ENCODE measurements around the gene LRP3.
"Not testable (repeated sequence)": the region's sequence is repeated elsewhere in the genome, so short reads cannot be mapped to it uniquely, and the experiment has no call there.

LRP3 gene

GRCh38 chr19:33166037-33166436 is 28.1 kb upstream of the LRP3 start:
- Mint-ChIP-seq H3K36me3 (peaks cover 22% of the 10 kb centered on the region), H3K9me3 (peaks cover 12% of the 10 kb centered on the region)
- DNase-seq (ENCODE audit: low spot score in 2 of 2); ATAC-seq (ENCODE audit: low read depth); H3K4me1 Mint-ChIP-seq; H3K27me3 Mint-ChIP-seq; H3K27ac Mint-ChIP-seq; H3K4me3 Mint-ChIP-seq: not testable (repeated sequence)

- H3K9me3 Mint-ChIP-seq: peaks cover 12% of the 10 kb centered on the region
- H3K4me3 Mint-ChIP-seq: no peak overlapping the region
- DNase-seq (ENCODE audit: low spot score in 2 of 2) (no peak), ATAC-seq (ENCODE audit: low read depth) (no peak)
- peaks cover 23% of the 10 kb centered on the region for H3K36me3 Mint-ChIP-seq
- H3K4me1 Mint-ChIP-seq: peaks cover 7% of the 10 kb centered on the region
- no peak overlapping the region for H3K27ac Mint-ChIP-seq
- no peaks in the 10 kb centered on the region for H3K27me3 Mint-ChIP-seq
Observed at GRCh38 chr19:33167438-33167837, 26.7 kb upstream of the LRP3 start.

DNA sequence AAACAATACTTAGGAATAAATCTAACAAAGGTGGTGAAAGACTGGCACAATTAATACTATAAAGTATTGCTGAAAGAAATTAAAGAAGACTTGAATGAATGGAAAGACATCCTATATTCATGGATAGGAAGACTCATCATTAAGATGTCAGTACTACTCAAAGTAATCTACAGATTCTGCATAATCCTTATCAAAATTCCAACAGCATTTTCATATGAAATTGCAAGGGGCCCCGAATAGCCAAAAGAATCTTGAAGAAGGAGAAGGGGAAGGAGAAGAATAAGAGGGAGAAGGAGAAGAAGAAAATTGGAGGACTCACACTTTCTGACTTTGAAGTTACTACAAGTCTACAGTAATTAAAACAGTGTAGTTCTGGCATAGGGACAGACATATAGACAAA is 25.6 kb upstream of the LRP3 start:
- Mint-ChIP-seq H3K36me3 (peaks cover 25% of the 10 kb centered on the region), H3K27me3 (no peaks in the 10 kb centered on the region), H3K27ac (no peak overlapping the region), H3K4me3 (no peak overlapping the region), H3K9me3 (peaks cover 12% of the 10 kb centered on the region), H3K4me1 (peaks cover 10% of the 10 kb centered on the region)
- ATAC-seq (ENCODE audit: low read depth) (no peak), DNase-seq (ENCODE audit: low spot score in 2 of 2) (no peak)

- Mint-ChIP-seq H3K9me3 (peaks cover 12% of the 10 kb centered on the region), H3K4me1 (peaks cover 14% of the 10 kb centered on the region), H3K36me3 (peaks cover 18% of the 10 kb centered on the region), H3K27me3 (no peaks in the 10 kb centered on the region), H3K27ac (no peak overlapping the region), H3K4me3 (no peak overlapping the region)
- DNase-seq (ENCODE audit: low spot score in 2 of 2) (no peak), ATAC-seq (ENCODE audit: low read depth) (no peak)
Observed at GRCh38 chr19:33171222-33171795, 22.8 kb upstream of the LRP3 start.

- no peaks in the 10 kb centered on the region for H3K27me3 Mint-ChIP-seq
Observed at GRCh38 chr19:33171916-33172359, 22.2 kb upstream of the LRP3 start.

GRCh38 chr19:33174186-33174585 is 19.9 kb upstream of the LRP3 start:
- ATAC-seq (ENCODE audit: low read depth): no peak
- no peaks in the 10 kb centered on the region for H3K27me3 Mint-ChIP-seq
- H3K4me3 Mint-ChIP-seq: no peak overlapping the region
- H3K27ac Mint-ChIP-seq: no peak overlapping the region
- H3K4me1 Mint-ChIP-seq: peaks cover 24% of the 10 kb centered on the region
- peaks cover 5% of the 10 kb centered on the region for H3K36me3 Mint-ChIP-seq
- DNase-seq (ENCODE audit: low spot score in 2 of 2): no peak
- peaks cover 1% of the 10 kb centered on the region for H3K9me3 Mint-ChIP-seq

More at GRCh38 chr19:33171916-33172359, 22.2 kb upstream of the LRP3 start:
- H3K9me3 Mint-ChIP-seq: peaks cover 12% of the 10 kb centered on the region
- no peak overlapping the region for H3K4me3 Mint-ChIP-seq
- peaks cover 17% of the 10 kb centered on the region for H3K4me1 Mint-ChIP-seq
- DNase-seq (ENCODE audit: low spot score in 2 of 2) (no peak), ATAC-seq (ENCODE audit: low read depth) (no peak)
- H3K36me3 Mint-ChIP-seq: peaks cover 18% of the 10 kb centered on the region
- H3K27ac Mint-ChIP-seq: peak overlapping the region; percentile 15

- peak overlapping the region; percentile 94 for H3K4me3 Mint-ChIP-seq
- H3K36me3 Mint-ChIP-seq: peaks cover 2% of the 10 kb centered on the region
- ATAC-seq (ENCODE audit: low read depth): no peak
- peaks cover 22% of the 10 kb centered on the region for H3K4me1 Mint-ChIP-seq
- peak overlapping the region; percentile 100 for H3K27ac Mint-ChIP-seq
- DNase-seq (ENCODE audit: low spot score in 2 of 2): no peak
- H3K9me3 Mint-ChIP-seq: peaks cover 1% of the 10 kb centered on the region
- no peaks in the 10 kb centered on the region for H3K27me3 Mint-ChIP-seq
Observed at GRCh38 chr19:33175156-33175782, 18.9 kb upstream of the LRP3 start.

DNA sequence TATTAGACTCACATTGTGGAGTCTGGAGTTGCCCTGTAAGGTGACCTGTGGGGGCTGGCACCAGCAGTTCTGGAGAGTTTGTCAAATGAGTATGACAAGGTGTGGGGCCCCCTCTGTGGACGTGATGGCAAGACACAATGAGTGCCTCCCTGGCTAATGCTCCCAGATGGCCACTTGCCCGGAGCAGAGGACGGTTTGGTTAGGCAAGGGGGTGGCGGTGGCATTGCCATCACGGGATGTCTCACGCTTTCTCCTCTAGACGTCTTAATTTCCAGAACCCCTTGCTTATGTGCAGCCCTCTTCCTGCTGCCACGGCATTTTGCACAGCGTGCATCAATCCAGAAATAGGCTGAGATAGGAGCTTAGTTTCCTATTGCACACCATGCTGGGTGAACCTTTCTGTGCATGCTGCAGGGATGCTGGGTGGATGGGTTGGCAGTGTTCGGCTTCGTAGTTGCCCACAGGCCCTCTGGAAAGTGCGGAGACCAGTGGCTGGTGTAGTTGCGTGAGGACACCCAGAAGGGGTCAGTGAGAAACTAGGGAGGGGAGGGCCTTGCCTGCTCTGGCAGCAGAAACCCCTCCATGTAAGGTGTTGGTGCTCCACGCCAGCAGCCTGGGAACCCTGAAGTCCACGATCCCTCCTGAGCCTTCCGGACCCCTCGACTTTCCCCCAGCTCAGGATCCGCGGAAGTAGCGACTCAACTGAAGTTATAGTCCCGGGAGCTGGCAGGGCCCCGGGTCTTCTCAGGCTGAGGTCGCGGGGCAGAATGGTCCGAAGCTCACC is 18.1 kb upstream of the LRP3 start:
- DNase-seq (ENCODE audit: low spot score in 2 of 2) (no peak), ATAC-seq (ENCODE audit: low read depth) (no peak)
- Mint-ChIP-seq H3K9me3 (peaks cover 1% of the 10 kb centered on the region), H3K4me1 (peaks cover 22% of the 10 kb centered on the region), H3K27ac (peak overlapping the region; percentile 100), H3K36me3 (peaks cover 2% of the 10 kb centered on the region), H3K4me3 (peak overlapping the region; percentile 94), H3K27me3 (no peaks in the 10 kb centered on the region)

DNA sequence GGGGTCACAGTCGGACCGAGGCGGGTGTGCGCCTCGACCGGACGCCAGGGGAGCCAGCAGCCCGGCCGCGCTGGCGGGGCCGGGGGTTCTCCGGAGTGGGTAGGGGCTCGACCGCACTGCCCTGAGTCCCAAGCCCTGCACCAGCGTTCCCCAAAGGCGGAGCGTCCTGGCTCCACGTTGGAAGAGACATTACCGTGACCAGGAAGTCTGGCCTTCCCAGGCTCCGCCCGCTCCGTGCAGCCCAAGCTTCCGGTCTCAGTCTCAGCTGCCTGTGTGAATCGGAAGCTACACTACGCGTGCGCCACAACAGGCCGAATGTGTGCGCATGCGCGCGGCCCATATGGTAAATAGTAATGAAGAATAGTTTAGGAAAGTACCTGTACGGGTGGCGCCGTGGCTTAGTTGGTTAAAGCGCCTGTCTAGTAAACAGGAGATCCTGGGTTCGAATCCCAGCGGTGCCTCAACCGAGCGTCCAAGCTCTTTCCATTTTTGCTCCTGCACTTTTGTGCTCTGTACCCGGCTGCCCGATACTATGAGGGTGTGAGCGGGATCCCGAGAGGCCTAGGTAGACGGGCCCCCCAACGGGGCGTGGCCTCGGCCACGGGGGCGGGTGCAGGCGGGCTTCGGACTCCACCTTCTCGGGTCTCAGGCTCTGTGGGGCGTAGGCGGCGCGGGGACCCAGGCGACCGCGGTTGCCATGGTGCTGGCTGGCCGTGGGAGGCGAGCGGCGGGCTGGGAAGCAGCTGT is 17.3 kb upstream of the LRP3 start:
- Mint-ChIP-seq H3K4me3 (peak overlapping the region; percentile 94), H3K27ac (peak overlapping the region; percentile 100), H3K36me3 (peaks cover 2% of the 10 kb centered on the region), H3K9me3 (peaks cover 1% of the 10 kb centered on the region), H3K4me1 (peaks cover 22% of the 10 kb centered on the region), H3K27me3 (no peaks in the 10 kb centered on the region)
- ATAC-seq (ENCODE audit: low read depth) (peak; percentile 71), DNase-seq (ENCODE audit: low spot score in 2 of 2) (peak; percentile 82 to 100)

GRCh38 chr19:33177417-33177979 is 16.6 kb upstream of the LRP3 start:
- H3K27me3 Mint-ChIP-seq: no peaks in the 10 kb centered on the region

DNA sequence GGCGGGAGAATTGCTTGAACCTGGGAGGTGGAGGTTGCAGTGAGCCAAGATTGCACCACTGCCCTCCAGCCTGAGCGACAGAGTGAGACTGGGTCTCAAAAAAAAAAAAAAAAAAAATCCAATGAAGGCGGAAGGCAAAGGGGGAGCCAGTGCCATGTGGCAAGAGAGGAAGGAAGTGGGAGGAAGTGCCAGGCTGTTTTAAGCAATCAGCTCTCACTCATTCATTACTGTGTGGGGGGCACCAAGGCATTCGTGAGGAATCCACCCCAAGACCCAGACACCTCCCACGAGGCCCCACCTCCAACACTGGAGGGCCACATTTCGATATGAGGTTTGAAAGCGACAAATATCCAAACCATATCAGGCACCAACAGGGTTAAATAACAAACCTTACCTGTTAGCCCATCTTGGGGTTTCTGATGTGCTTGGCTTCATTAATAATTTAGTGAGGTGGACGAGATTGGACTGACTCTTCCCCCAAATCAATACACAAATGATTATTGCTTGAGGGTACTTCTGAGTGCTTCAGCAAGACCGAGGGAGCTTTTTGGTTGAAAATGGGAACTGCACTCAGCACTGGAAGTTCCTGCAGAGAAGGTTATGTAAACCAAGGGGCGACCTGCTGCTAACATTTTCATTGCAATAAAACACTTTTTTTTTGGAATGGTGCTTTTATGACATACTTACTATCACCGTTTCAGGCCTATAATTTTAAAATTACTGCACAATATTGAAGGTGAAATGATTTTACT is 7.5 kb upstream of the LRP3 start:
- no peak overlapping the region for H3K4me3 Mint-ChIP-seq
- peaks cover 3% of the 10 kb centered on the region for H3K4me1 Mint-ChIP-seq
- no peaks in the 10 kb centered on the region for H3K9me3 Mint-ChIP-seq
- ATAC-seq (ENCODE audit: low read depth) (no peak), DNase-seq (ENCODE audit: low spot score in 2 of 2) (no peak)
- peaks cover 12% of the 10 kb centered on the region for H3K27me3 Mint-ChIP-seq
- no peaks in the 10 kb centered on the region for H3K36me3 Mint-ChIP-seq
- H3K27ac Mint-ChIP-seq: no peak overlapping the region

More at GRCh38 chr19:33177417-33177979, 16.6 kb upstream of the LRP3 start:
- no peak for DNase-seq (ENCODE audit: low spot score in 2 of 2)
- Mint-ChIP-seq H3K9me3 (peaks cover 1% of the 10 kb centered on the region), H3K36me3 (peaks cover 1% of the 10 kb centered on the region), H3K27ac (peak overlapping the region; percentile 100), H3K4me3 (peak overlapping the region; percentile 94), H3K4me1 (peaks cover 21% of the 10 kb centered on the region)
- peak; percentile 63 for ATAC-seq (ENCODE audit: low read depth)

GRCh38 chr19:33187183-33187540 is 7.0 kb upstream of the LRP3 start:
- Mint-ChIP-seq H3K4me1 (peaks cover 3% of the 10 kb centered on the region), H3K27me3 (peaks cover 17% of the 10 kb centered on the region)
- no peak for DNase-seq (ENCODE audit: low spot score in 2 of 2)

DNA sequence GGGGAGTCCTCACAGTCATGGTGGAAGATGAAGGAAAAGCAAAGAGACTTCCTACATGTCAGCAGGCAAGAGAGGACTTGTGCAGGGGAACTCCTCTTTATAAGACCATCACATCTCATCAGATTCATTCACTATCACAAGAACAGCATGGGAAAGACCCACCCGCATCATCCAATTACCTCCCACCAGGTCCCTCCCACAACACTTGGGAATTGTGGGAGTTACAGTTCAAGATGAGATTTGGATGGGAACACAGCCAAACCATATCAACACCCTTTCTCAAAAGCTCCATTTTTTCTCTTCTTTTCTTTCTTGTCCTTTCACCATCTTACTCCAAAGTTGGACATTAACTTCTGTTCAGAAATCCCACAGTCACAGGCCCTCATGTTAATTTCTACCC is 4.7 kb upstream of the LRP3 start:
- DNase-seq (ENCODE audit: low spot score in 2 of 2): no peak
- Mint-ChIP-seq H3K4me3 (no peak overlapping the region), H3K4me1 (peaks cover 3% of the 10 kb centered on the region), H3K9me3 (no peaks in the 10 kb centered on the region), H3K27me3 (peaks cover 23% of the 10 kb centered on the region), H3K36me3 (no peaks in the 10 kb centered on the region), H3K27ac (no peak overlapping the region)
- ATAC-seq (ENCODE audit: low read depth): no peak

More at GRCh38 chr19:33187183-33187540, 7.0 kb upstream of the LRP3 start:
- Mint-ChIP-seq H3K4me3 (no peak overlapping the region), H3K9me3 (no peaks in the 10 kb centered on the region), H3K36me3 (no peaks in the 10 kb centered on the region), H3K27ac (no peak overlapping the region)
- no peak for ATAC-seq (ENCODE audit: low read depth)
